SK-MEL-5 (cell line): ENCODE measurements around the gene CCDC27. TPM values are rescaled to one million over a fixed set of nuclear protein-coding genes. Genes with fewer than 3 reads are reported as not detected.
"Not testable (repeated sequence)": the region's sequence is repeated elsewhere in the genome, so short reads cannot be mapped to it uniquely, and the experiment has no call there.

ENCODE experiments used
- DNase-seq: peaks from one replicate; pipeline ENCODE4 v3.0.0-alpha.2; 2016; ENCODE audit warnings: low read depth, low spot score
- in situ Hi-C: cut with HindIII; loops from 2 replicates; pipeline ENCODE4 v1.10.0; 2016; ENCODE audit warnings: low sequenced_read_pairs, high pct_unique_total_duplicates, low pct_unique_long_range_greater_than_20kb
- total RNA-seq: library from RNA; depleted of rRNA; stranded (reverse); fragments of >200 nt; shearing (Covaris generic); gene quantifications from 2 replicates; pipeline ENCODE4 v1.2.3, GENCODE V29; 2014

The CCDC27 gene
- total RNA-seq, 1 experiment from 2014 or later: 0.05 TPM

DNA sequence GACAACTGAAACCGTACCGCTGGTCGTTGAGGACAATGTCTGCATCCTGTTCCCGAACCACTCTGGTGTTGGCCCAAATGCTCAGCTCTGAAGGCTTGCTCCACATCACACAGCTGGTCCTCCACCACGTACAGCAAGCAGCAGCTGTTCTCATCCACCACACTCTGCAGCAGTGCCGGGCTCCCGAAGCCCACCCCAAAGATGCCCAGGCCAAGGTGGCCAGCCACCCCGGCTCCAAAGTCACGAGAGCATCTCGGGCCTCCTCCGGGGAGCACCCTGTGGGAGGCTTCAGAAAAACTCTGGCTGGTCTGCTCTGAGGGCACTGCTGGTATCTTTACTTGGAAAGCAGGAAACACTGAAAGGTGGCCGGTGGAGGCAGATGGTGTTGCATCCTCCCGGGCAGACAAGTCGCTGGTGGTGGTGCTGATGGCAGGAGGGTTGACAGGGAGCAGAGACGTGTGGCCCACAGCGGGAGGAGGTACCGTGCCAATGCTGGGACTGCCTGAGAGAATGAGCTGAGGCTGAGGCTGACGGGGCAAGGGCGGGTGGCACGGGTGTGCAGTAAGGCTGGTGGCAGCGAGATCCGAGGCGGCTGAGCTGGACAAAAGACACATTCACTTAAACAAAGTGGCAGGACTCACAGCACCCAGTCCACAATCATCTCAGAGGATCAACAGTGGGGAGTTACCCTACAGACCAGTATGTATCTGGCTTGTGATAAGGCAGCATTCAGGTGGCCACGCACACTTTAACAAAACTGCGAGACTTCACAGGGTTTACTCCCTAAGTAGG, 6.5 kb upstream of the CCDC27 start:
- in situ Hi-C loops: no loop called here
- DNase-seq: no peak

DNA sequence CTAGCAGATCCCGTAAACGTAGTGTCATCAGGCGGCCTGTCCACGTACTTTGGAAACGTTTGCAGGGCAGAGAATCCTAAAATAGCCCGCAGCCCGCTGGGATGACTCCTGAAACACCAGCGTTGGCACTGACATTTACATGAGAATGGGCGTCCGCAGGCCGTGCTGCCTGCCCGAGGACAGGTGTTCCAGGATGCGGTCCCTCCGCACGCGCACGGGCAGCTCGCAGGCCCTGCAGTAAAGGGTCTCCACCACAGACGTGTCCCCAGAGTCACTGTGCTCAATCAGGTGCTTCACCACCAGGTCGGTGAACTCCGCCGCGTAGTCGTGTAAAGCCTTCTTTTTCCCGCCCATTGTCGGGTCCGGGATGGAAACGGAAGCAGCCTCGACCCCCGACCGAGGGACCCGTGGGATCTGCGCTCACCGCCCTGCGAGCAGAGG, 5.8 kb upstream of the CCDC27 start:
- no peak for DNase-seq
- in situ Hi-C loops: no loop called here

DNA sequence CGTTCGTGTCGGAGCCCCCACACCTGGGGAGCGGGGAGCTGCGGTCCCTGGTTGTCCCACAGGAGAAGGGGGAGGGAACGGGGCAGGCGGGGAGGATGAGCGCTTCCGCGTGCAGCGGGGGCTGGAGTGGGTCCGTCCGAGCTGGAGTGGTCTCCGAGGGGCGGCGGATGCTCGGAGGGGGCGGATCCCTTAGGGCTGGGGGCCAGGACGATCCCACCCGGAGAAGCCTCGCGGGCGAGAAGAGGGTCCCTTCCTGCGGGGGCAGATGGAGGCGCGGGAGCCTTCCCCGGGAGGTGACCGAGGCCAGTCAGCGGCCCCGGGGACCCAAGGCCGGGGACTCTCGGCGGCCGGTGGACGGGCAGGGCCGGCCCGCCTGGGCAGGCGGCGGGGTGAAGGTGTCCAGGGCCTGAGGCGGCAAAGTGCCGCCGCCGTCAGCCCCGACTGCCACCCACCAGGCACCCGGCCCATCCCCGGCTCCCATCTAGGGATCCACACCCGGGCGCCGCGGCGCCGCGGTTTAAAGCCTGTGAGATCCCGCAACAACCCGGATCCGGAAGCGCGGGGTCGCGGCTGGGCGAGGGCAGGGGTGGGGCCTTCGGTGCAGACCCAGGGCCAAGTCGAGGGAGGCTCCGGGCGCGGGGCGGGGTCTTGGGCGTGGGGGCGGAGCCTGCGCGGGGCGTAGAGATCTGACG, 5.3 kb upstream of the CCDC27 start:
- no peak for DNase-seq
- in situ Hi-C loops: no loop called here

DNA sequence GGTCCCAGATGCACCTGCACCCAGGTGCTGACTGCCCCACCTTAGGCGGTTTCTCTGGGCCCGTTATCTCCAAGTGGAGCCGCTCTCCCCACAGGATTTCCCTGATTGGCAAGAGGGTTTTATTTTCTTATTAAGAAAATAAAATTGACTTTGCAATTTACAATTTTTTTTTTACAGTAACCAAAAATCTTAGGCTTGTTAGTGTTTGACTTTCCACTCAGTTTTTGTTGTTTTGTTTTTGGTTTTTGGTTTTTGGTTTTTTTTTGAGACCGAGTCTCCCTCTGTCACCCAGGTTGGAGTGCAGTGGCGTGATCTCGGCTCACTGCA, 4.8 kb upstream of the CCDC27 start:
- DNase-seq: no peak
- in situ Hi-C loops: no loop called here

DNA sequence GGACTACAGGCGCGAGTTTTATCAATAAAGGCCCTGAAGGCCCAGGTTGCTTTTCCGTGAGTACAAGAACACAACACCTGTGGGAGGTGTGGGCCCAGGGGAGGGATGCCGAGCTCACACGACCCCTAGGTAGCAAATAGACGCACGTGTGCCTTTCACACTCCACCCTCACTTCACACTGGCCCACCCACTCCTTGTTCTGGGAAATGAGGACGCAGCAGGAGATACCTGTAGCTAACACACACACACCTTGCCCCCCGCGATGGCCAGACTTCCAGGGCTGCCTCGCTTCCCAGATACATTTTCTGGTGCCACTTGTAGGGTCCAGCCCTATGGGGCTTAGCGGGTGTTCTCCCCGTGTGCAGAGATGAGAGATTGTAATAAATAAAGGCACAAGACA, 4.3 kb upstream of the CCDC27 start:
- in situ Hi-C loops: no loop called here
- no peak for DNase-seq

DNA sequence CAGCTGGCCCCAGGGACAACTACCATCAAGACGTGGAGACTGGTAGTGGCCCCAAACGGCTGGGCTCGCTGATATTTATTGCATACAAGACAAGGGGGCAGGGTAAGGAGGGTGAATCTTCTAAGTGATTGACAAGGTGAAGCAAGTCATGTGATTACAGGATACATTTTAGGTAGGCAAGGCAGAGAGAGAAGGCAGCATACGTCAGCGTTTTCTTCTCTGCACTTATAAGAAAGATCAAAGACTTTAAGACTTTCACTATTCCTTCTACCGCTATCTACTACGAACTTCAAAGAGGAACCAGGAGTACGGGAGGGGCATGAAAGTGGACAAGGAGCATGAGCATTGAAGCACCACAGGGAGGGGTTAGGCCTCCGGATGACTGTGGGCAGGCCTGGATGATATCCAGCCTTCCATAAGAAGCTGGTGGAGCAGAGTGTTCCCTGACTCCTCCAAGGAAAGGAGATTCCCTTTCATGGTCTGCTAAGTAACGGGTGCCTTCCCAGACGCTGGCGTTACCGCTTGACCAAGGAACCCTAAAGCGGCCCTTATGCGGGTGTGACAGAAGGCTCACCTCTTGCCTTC, 3.8 kb upstream of the CCDC27 start:
- DNase-seq, in situ Hi-C loops: not testable (repeated sequence)

DNA sequence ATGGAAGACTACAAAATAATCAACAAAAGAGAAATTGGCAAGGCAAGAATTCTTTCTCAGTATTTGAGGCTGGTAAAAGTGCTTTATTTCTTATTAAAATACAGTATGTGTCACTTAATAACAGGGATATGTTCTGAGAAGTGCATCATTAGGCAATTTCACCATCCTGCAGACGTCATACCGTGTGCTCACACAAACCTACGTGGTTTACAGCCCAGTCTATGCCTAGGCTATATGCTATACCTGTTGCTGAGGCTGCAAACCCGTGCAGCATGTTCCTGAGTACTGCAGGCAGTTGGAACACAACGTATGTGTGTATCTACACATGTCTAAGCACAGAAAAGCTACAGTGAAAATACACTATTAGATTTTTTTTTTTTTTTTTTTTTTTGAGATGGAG, 2.7 kb upstream of the CCDC27 start:
- in situ Hi-C loops: no loop called here
- DNase-seq: no peak

DNA sequence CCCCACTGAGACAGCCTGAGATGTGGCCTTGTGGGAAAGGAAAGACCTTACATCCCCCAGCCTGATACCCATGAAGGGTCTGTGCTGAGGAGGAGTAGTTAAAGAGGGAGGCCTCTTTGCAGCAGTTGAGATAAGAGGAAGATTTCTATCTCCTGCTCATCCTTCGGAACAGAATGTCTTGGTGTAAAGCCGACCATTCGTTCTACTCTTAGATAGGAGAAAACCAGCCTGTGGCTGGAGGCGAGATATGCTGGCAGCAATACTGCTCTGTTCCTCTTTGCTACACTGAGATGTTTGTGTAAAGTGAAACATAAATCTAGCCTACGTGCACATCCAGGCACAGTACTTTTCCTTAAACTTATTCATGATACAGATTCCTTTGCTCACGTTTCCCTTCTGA, 1.5 kb upstream of the CCDC27 start:
- DNase-seq: no peak
- in situ Hi-C loops: no loop called here

DNA sequence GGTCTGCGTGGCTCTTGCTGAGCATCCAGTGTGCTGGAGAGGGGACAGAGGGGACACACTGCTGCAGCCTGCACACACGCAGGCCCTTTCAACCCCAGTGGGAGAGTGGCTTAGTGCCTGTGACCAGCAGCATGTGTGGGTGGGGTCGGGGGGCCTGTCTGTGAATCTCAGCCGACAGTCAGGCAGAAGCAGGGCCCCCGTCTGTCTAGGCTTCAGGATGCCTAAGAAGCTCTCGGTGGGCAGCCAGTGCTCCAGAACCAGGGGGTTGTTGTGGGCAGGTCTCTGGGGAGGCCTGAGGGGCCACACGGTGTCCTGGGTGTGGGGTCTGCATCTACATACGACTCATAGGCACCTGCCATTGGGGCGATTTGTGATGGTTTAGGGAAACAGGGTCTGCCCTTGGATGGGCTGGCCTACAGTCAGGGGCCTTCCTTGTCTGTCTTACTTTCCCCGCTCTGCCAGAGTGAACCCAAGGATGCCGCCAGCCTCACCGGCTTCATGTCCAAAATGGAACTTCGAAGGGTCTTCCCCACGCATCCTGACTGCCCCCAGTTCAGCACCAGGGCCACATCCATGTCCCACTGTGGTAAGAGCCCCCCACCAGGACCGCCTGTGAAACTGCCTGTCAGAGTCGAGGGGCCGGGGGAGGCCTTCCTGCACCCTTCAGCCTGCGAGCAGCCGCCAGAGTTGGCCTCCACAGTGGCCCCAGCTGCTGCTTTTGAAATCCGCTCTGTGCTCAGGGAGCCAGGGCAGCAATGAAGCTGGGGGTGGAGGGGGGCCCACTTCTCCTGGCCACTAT, 1.6 kb downstream of the CCDC27 start:
- no peak for DNase-seq
- in situ Hi-C loops: no loop called here

DNA sequence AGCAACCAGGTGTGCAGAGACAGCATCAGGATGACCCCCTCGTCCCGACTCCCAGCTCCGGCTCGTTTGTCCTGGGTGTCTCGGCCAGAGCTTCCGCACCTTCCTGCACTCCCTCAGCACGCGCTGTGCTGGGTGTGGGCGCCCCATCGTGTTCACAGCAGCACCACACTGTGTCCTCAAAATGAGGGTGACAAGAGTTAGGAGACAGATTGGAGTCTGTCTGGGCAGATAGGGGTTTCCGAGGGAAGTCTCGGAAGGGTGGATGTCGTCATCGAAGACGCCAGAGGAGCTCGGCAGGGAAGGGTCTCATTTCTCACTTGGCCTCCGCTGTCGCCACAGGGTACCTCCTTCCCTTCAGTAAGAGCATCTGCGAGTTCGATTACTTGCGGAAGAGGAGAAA, 4.1 kb downstream of the CCDC27 start:
- in situ Hi-C loops: no loop called here
- no peak for DNase-seq

DNA sequence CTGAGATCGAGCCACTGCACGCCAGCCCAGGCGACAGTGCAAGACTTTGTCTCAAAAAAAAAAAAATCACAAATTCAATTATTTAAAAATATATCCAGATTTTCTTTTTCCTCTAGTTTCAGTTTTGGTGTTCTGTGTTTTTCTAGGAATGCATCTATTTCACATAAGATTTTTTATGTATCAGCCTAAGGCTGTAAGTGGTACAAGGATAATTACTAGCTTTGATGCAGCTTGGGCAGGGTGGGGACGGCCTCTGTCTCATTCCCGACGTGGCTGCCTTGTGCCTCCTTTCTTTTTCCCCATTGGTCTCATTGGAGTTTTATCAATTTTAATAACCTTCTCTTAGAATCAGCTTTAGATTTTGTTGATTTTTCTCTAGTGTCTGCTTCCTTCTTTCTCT, 6.9 kb downstream of the CCDC27 start:
- in situ Hi-C loops: no loop called here
- DNase-seq: no peak

DNA sequence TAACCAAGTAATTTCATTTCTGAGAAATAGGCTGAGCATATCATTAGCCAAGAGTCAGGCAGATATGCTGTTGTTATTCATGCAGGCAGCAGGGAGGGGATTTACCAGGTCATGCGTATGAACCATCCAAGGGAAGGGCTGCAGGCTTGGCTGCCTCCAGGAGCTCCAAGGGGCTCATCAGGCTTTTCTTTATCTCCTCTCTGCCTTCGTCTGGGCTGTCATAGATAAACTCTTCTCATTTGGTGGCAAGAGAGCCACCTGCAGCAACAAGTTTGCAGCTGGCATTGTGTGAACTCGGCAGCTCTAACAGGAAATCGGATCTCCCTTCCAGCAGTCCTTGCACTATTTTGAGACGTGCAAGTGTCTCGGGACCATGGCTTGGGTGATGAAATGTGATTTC, 7.5 kb downstream of the CCDC27 start:
- in situ Hi-C loops: no loop called here

DNA sequence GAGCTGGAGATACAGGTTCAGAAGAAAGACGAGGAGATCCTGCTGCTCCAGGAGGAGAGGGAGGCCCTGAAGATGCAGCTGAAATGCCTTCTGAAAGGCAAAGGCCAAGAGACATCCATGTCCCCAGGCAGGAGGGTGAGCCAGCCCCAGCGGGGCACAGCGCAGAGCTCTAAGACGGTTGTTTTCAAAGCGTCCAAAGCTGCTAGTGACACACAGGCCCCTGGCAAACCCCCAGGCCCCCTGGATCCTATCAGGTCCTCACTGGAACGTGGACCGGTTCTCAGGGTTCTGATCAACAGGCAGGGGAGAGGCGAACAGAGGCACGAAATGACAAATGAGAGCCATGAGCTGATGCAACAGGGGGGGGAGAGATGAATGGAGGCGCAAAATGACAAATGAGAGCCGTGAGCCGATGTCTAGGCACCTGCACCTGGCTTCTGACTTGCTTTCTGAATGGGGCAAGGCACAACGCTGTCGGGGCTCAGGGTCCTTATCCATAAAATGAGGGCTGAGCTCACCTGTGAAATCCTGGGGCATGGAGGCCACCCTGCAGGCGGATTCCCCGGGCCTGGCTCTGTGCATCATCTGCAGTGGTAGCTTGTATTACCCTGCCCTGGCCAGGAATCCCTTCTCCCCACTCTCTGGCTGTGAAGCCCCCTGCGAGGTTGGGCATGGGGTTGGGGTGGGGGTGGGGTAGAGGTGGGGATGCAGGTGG, 9.2 kb downstream of the CCDC27 start:
- in situ Hi-C loops: no loop called here

More for the DNA sequence above, 7.5 kb downstream of the CCDC27 start:
- DNase-seq: no peak

DNA sequence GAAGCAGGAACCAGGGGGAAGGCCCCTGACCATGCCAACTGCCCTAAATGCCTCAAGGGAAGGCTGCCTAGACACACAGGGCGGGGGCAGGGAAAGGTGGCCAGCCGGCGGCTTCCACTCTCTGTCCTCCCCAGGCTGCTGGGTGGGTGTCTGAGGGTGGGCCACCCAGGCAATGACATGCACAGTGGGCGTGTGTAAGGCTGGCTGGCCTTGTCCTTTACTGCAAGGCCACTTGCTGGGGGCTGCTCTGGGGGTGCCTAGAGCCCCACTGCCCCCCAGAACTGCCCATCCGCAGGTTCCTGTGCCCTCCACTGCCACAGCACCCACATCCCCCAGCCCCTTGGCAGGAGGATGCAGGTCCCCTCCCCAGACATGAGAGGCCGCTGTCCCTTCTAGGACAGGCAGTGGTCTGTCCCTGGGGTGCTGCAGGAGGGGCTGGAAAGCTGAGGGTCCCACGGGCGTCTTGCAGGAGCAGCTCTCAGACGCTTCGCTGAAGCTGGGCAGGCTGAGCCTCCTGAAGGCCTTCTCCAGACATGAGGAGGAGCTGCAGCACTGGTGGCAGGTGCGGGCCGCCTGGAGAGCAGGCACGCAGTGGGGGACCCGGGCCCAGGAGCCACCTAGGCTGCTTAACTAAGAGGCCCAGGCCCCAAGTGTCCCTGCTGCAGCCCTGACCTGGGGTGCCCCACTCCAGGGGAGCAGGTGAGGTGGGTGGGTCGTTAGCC, 10.1 kb downstream of the CCDC27 start:
- in situ Hi-C loops: no loop called here
- DNase-seq: no peak

More for the DNA sequence above, 9.2 kb downstream of the CCDC27 start:
- DNase-seq: no peak

DNA sequence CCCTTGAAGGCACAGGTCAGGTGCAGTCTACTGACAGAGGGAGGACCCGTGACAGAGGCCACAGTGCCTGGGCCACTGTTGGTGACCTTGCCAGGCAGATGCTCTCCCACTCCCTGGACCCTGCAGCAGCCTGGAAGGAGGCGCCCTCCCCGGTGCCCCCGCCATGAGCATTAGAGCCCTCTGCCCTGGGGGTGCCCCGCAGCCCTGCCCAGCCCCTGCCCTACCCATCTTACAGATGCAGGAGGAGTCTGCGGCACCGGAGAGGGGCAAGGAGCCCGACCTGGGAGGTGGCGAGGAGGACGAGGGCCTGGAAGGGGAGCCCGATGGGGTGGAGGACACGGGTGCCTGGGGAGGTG, 10.6 kb downstream of the CCDC27 start:
- no peak for DNase-seq
- in situ Hi-C loops: no loop called here

DNA sequence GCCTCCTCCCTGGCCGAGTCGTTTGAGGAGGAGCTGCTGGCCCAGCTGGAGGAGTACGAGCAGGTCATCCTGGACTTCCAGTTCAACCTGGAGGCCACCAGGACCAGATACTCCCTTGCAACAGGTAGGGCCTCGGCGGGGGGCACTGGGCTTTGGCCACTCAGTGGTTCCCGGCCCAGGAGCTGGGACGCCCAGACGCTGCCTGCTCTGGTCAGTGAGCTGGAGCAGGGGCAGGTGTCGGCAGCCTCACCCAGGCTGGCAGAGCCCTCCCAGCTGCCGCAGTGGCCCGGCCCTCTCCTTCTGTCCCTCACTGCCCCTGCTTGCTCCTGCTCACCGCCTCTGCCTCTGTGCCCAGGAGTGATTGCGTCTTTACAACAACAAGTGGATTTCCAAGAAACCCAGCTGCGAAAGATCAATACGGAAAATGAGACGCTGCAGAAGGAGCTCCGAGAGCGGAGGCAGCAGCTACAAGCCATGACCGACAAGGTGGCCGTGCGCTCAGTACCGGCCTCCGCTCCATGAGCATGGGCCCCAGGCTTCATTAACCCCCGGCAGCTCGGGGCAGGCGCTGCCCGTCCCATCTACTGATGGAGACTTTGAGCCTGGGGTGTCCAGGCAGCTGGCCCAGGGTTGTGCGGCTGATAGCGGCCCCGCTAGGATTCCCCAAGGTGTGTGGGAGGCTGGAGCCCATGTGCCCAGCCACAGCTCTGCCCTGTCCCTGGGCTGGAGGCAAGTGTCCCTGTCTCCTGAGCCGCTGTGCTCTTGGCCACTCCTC, 11.3 kb downstream of the CCDC27 start:
- no peak for DNase-seq
- in situ Hi-C loops: no loop called here
